ENCODE data around the gene ALPK1.

ALPK1 gene

DNA sequence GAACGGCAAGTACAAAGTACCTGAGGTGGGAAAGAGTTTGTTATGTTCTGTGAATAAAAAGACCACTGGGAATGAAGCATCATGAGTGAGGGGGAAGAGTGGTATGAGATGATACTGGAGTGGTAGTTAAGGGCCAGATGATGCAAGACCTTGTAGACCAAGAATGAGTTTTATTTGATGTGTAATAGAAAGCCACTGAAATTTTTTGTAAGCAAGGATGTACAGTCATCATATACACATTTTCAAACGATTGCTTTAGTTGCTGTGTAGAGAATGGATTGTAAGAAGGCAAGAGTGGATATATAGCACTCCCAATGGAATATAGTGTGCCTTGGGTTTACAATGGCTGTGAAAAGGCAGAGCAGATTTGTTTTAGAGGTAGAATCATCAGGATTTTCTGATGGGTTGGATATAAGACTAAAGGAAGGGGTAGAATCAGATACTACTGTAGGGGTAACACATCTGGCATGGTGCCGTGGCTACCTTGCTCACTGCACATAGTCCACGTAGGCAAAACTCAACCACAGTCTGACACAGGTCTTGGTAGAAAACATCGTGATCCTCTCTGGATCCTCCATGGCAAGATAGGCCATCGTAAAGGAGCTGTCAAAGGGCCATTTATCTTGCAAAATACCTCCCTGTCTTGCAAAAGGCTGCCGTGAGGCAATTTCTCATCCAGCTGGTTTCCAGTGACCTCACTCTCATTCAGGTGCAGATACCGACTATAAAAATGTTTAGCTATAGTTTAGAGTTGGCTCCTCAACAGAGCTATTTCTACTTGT lies 26.3 kb upstream of the ALPK1 start:
- TF ChIP-seq ZFX (IDR thresholded peaks at IDR 0.05): no peak
- TF ChIP-seq, protein P1, sequence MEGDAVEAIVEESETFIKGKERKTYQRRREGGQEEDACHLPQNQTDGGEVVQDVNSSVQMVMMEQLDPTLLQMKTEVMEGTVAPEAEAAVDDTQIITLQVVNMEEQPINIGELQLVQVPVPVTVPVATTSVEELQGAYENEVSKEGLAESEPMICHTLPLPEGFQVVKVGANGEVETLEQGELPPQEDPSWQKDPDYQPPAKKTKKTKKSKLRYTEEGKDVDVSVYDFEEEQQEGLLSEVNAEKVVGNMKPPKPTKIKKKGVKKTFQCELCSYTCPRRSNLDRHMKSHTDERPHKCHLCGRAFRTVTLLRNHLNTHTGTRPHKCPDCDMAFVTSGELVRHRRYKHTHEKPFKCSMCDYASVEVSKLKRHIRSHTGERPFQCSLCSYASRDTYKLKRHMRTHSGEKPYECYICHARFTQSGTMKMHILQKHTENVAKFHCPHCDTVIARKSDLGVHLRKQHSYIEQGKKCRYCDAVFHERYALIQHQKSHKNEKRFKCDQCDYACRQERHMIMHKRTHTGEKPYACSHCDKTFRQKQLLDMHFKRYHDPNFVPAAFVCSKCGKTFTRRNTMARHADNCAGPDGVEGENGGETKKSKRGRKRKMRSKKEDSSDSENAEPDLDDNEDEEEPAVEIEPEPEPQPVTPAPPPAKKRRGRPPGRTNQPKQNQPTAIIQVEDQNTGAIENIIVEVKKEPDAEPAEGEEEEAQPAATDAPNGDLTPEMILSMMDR (conservative IDR thresholded peaks at IDR 0.05): no peak
- H3K27ac ChIP-seq: no peak overlapping the region

DNA sequence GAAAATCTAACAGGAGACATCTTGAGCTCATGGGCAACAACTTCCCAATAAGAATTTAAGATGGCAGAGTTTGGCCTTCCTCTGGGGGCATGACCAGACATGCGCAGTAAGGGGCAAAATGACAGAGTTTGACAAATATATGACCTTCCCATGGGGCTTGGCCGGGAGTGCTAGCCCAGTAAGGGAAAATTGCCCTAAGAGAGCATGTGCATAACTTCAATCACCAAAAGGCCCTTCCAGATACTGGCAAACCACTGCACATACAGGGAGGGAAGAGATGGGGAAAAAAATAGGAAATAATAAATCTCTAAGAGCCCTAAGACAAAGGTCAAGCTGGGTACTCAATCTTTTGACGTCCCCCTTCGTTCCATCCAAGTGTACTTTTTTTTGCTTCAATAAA lies 24.9 kb upstream of the ALPK1 start:
- TF ChIP-seq, protein P1 (conservative IDR thresholded peaks at IDR 0.05): no peak
- no peak for TF ChIP-seq ZFX (IDR thresholded peaks at IDR 0.05)
- no peak overlapping the region for H3K27ac ChIP-seq

DNA sequence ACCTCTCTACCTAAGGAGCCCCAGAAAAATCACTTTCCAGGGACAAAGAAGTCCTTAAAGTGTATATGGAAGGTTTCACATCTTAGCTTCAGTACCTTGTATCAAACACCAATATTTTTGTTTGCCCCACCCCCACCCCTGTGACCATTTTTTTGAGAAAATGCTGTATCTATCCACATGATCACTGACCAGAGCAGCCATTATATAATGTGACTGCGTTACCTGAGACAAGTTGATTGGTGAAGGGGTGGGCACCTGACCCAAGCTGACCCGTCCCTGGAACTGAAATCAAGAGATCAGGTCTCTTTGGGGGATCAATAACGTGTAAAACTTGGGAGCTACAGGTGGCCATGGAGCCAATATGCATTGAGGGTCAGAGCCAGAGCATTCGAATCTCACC lies 22.2 kb upstream of the ALPK1 start:
- no peak overlapping the region for H3K27ac ChIP-seq
- TF ChIP-seq, protein P1 (conservative IDR thresholded peaks at IDR 0.05): no peak
- no peak for TF ChIP-seq ZFX (IDR thresholded peaks at IDR 0.05)

DNA sequence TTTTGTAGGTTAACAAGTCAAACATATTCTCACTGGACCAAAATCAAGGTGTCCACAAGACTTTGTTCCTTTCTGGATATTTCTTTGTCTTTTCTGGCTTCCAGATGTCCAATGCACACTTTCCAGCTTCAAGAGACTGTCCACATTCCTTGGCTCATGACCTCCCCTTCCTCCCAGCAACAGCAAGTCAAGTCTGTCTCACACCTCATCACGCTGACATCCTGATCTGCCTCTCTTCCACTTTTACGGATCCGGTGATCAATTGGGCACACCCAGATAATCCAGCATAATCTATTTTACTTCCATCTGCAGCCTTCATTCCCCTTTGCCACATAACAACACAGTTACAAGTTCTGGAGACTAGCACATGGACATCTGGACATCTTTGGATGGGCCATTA lies 21.1 kb upstream of the ALPK1 start:
- H3K27ac ChIP-seq: no peak overlapping the region
- TF ChIP-seq, protein P1 (conservative IDR thresholded peaks at IDR 0.05): no peak
- no peak for TF ChIP-seq ZFX (IDR thresholded peaks at IDR 0.05)

DNA sequence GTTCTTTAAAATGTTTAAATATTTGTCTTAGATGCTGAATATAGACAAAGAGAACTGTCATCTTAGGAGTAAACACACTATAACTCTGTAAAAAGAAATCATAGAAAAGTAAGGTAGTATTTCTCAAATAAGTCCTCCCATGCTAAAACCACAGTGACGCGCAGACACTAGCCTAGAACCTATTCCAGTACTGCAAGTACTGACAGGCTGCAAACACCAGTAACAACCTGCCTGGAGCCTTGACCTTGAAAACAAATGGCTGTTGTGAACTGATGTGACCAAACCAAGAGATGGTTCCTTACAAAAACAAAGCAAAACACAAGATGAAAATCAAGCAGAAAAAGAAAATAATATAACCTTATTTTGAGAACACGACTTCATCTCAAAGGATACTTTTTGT lies 19.9 kb upstream of the ALPK1 start:
- TF ChIP-seq, protein P1 (conservative IDR thresholded peaks at IDR 0.05): no peak
- TF ChIP-seq ZFX (IDR thresholded peaks at IDR 0.05): no peak
- H3K27ac ChIP-seq: no peak overlapping the region

DNA sequence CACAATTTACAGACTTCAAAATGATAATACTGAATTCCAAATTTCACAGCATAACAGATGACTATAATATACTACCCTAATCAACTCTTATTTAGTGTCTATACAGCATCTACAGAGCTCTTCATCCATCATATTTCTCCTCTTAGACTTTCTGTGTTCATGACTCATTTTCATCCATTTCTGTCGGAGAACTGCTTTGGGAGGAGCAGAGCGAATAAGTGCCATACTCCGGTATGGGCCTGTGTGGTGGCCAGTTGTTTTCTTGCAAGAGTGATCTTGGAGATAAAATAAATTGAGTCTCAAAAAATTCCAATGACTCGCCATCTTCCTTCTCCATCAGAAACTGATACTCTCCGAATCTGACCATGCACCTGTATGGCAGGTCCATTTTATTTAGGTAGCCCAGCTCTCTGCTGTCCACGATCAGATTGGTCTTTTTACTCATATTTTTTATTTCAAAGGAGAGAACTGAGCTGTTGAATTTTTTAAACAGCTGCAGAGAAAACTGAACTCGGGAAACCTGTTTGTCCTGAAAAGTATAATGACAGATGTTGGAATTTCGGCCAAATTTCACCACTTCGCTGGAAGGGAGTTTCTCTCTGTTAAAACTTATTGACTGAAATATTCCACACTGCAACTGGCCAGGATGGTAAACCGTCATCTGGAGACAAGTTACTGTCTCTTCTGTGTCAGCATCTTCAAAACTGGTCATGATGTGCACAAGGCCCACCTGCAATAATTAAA lies 19.3 kb upstream of the ALPK1 start:
- H3K27ac ChIP-seq: no peak overlapping the region
- no peak for TF ChIP-seq ZFX (IDR thresholded peaks at IDR 0.05)
- TF ChIP-seq, protein P1 (conservative IDR thresholded peaks at IDR 0.05): no peak

Data from C4-2B (cell line).